Measurements from ENCODE around the gene NBPF11. TPM values are rescaled to one million over a fixed set of nuclear protein-coding genes. Genes with fewer than 3 reads are reported as not detected.
"Not testable (repeated sequence)": the region's sequence is repeated elsewhere in the genome, so short reads cannot be mapped to it uniquely, and the experiment has no call there.

Gene NBPF11
- total RNA-seq, 8 experiments from 2014 or later, result 6.3 to 40.6 (median 7.9) TPM

GRCh38 chr1:148068606-148069005 lies 83.5 kb downstream of the NBPF11 start:
- H3K27ac ChIP-seq; H3K4me3 ChIP-seq; ATAC-seq (replicated peaks in 6 of 8); H3K4me1 ChIP-seq (replicated peaks in 1 of 2); in situ Hi-C loops (cut with MboI; ENCODE audit: low pct_unique_long_range_greater_than_20kb in 2 of 9, low sequenced_read_pairs in 9 of 9, unreplicated experiment in 9 of 9): not testable (repeated sequence)
- no CpG with 5 or more reads among the region's 1 CpG for WGBS, 10 experiments

- H3K4me3 ChIP-seq; ATAC-seq (replicated peaks in 6 of 8); H3K27ac ChIP-seq; in situ Hi-C loops (cut with MboI; ENCODE audit: low pct_unique_long_range_greater_than_20kb in 2 of 9, low sequenced_read_pairs in 9 of 9, unreplicated experiment in 9 of 9); H3K4me1 ChIP-seq (replicated peaks in 1 of 2): not testable (repeated sequence)
- WGBS, 10 experiments, result no CpG with 5 or more reads among the region's 5 CpGs
These were observed 83.9 kb downstream of the NBPF11 start for GRCh38 chr1:148068201-148068600.

DNA sequence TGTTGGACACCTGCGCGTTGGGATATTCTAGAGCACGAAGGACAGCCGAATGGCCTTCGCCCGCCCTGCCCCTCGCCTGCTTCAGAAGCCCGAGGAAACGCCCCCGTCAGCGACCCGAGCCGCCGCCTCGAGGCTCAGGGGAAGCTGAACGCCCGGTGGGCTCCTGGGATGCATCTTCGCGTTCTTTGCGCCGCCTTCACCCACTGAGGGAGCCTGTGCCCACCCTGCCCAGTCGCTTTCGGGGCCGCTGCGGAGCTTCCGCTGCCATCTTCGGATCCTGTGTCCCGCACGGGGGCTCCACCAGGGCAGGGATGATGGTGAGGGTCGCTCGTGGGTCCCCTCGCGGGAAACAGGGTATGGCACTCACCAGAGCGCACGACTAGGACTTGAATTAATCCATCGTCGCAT lies 91.8 kb downstream of the NBPF11 start:
- H3K27ac ChIP-seq; H3K4me1 ChIP-seq (replicated peaks in 1 of 2); H3K4me3 ChIP-seq; in situ Hi-C loops (cut with MboI; ENCODE audit: low pct_unique_long_range_greater_than_20kb in 2 of 9, low sequenced_read_pairs in 9 of 9, unreplicated experiment in 9 of 9): not testable (repeated sequence)
- peak in 1 of 8 experiments; percentile 18 for ATAC-seq (replicated peaks in 6 of 8)
- no CpG with 5 or more reads among the region's 37 CpGs for WGBS, 10 experiments

GRCh38 chr1:148057384-148057783 lies 94.7 kb downstream of the NBPF11 start:
- H3K27ac ChIP-seq; H3K4me3 ChIP-seq; H3K4me1 ChIP-seq (replicated peaks in 1 of 2); in situ Hi-C loops (cut with MboI; ENCODE audit: low pct_unique_long_range_greater_than_20kb in 2 of 9, low sequenced_read_pairs in 9 of 9, unreplicated experiment in 9 of 9): not testable (repeated sequence)
- peak in 3 of 8 experiments; percentile 30 to 69 (median 49) for ATAC-seq (replicated peaks in 6 of 8)
- WGBS, 10 experiments, result no CpG with 5 or more reads among the region's 5 CpGs

Other genes with a start within 250 kb of the NBPF11 start
- gene GJA8, start 249.5 kb downstream of the NBPF11 start, total RNA-seq, result under 1 TPM in 3 of 8 experiments, not detected in 5; 0.17 to 0.77 (median 0.71) TPM
- gene GPR89B, start 223.9 kb downstream of the NBPF11 start, total RNA-seq, result 10 to 100 TPM; 15.9 to 28.1 (median 23.2) TPM